Caki2 (cell line): ENCODE data around the gene RTRAF. TPM values are rescaled to one million over a fixed set of nuclear protein-coding genes. Genes with fewer than 3 reads are reported as not detected.

Source experiments
- total RNA-seq: library from RNA; depleted of rRNA; stranded (reverse); fragments of >200 nt; shearing (Covaris generic); gene quantifications from 2 replicates; pipeline ENCODE4 v1.2.3, GENCODE V29; 2014; ENCODE audit warnings: low replicate concordance; rRNA removed

The RTRAF gene
- total RNA-seq, 1 experiment from 2014 or later: 82.2 TPM

Other genes starting within 250 kb of the RTRAF start
- gene GNG2, start 128.9 kb upstream of the RTRAF start, total RNA-seq: not detected in 2 replicates
- gene NID2, start 79.5 kb downstream of the RTRAF start, total RNA-seq: 6.2 and 6.4 TPM in 2 replicates